Vagina (tissue), 2 donors: ENCODE data around the gene TRAPPC10.
"Not testable (repeated sequence)": the region's sequence is repeated elsewhere in the genome, so short reads cannot be mapped to it uniquely, and the experiment has no call there.

Experiments
- CTCF ChIP-seq, 3 experiments: fragments of 450-650 bp in 2 of 3; fragments of 200-600 bp in 1 of 3; sonication (generic) in 1 of 3; IDR thresholded peaks; one replicate each; pipeline ENCODE4 v1.5.1; 2017 to 2019; ENCODE audit warnings: antibody characterized with exemption in 3 of 3, mild to moderate bottlenecking in 2 of 3, moderate library complexity in 2 of 3
- POLR2AphosphoS5 ChIP-seq, 2 donors: sonication (generic); formaldehyde crosslinking; IDR thresholded peaks; one replicate each; pipeline ENCODE4 v1.9.0; 2017; ENCODE audit warnings: antibody characterized with exemption in 2 of 2, mild to moderate bottlenecking in 2 of 2, low read depth in 1 of 2; ENCODE audit not compliant: insufficient read depth in 1 of 2

GRCh38 chr21:44098964-44099363, 86.9 kb downstream of the TRAPPC10 start:
- TF ChIP-seq CTCF (IDR thresholded peaks at IDR 0.05); POLR2AphosphoS5 (IDR thresholded peaks at IDR 0.05; ENCODE audit: insufficient read depth in 1 of 2, low read depth in 1 of 2): not testable (repeated sequence)
